CD4-positive, alpha-beta memory T cell (primary cell): ENCODE data around the gene TRIM8. TPM values are rescaled to one million over a fixed set of nuclear protein-coding genes. Genes with fewer than 3 reads are reported as not detected.
A peak's percentile ranks its signal among the peaks of the same experiment; 100 is the strongest.

Experiments
- CTCF ChIA-PET: fragments of 350-600 bp; sonication (Branson Sonifier 250); formaldehyde crosslinking; loops from one replicate; lab custom pipeline; 2021; ENCODE audit warnings: inconsistent platforms; ENCODE audit not compliant: partially characterized antibody; lab: Charles Lee
- POLR2A ChIA-PET: fragments of 350-600 bp; sonication (Branson Sonifier 250); formaldehyde crosslinking; loops from one replicate; lab custom pipeline; 2021; ENCODE audit not compliant: partially characterized antibody; lab: Charles Lee
- DNase-seq, 5 donors: peaks; one replicate each; pipeline versions ENCODE4 v3.0.0 to v3.0.0-alpha.2; 2020 to 2022; ENCODE audit warnings: mixed read lengths in 1 of 5
- H3K27ac ChIP-seq: one replicate; pipeline ENCODE4 v1.7.0; 2013; ENCODE audit warnings: low read depth, low read length
- H3K27me3 ChIP-seq: 2 replicates; pipeline ENCODE4 v1.7.0; 2013; ENCODE audit warnings: mild to moderate bottlenecking, low read length, moderate library complexity; ENCODE audit not compliant: insufficient read depth
- H3K36me3 ChIP-seq: 2 replicates; pipeline ENCODE4 v1.7.0; 2013; ENCODE audit warnings: mild to moderate bottlenecking, low read length, moderate library complexity; ENCODE audit not compliant: insufficient read depth
- H3K4me1 ChIP-seq: 2 replicates; pipeline ENCODE4 v1.7.0; 2013; ENCODE audit warnings: mild to moderate bottlenecking, low read length, moderate library complexity; ENCODE audit not compliant: insufficient read depth
- H3K4me3 ChIP-seq, 2 donors: one replicate each; pipeline ENCODE4 v1.7.0; 2013; ENCODE audit warnings: low read length in 2 of 2, mild to moderate bottlenecking in 1 of 2
- H3K9me3 ChIP-seq, 2 donors: one replicate each; pipeline ENCODE4 v1.7.0; 2013; ENCODE audit warnings: low read length in 2 of 2, control low read depth in 1 of 2; ENCODE audit not compliant: control insufficient read depth in 1 of 2
- H3K27ac Mint-ChIP-seq, 7 donors: one replicate each; pipeline ENCODE4 v1.8.0; 2020 to 2021; ENCODE audit warnings: mixed read lengths in 7 of 7, mild to moderate bottlenecking in 6 of 7, inconsistent platforms in 3 of 7, moderate library complexity in 3 of 7
- H3K27me3 Mint-ChIP-seq, 2 donors: one replicate each; pipeline ENCODE4 v1.8.0; 2020 to 2021; ENCODE audit warnings: mixed read lengths in 2 of 2
- H3K36me3 Mint-ChIP-seq, 2 donors: one replicate each; pipeline ENCODE4 v1.8.0; 2020 to 2021; ENCODE audit warnings: mixed read lengths in 2 of 2, inconsistent platforms in 1 of 2, mild to moderate bottlenecking in 1 of 2
- H3K4me1 Mint-ChIP-seq, 4 donors: one replicate each; pipeline ENCODE4 v1.8.0; 2020 to 2021; ENCODE audit warnings: mixed read lengths in 4 of 4, mild to moderate bottlenecking in 1 of 4
- H3K4me3 Mint-ChIP-seq, 8 donors: one replicate each; pipeline ENCODE4 v1.8.0; 2020 to 2021; ENCODE audit warnings: mixed read lengths in 8 of 8, mild to moderate bottlenecking in 7 of 8, moderate library complexity in 6 of 8, inconsistent platforms in 3 of 8
- H3K9me3 Mint-ChIP-seq, 8 donors: one replicate each; pipeline ENCODE4 v1.8.0; 2020 to 2021; ENCODE audit warnings: mixed read lengths in 8 of 8, mild to moderate bottlenecking in 5 of 8, inconsistent platforms in 3 of 8, moderate library complexity in 1 of 8
- intact Hi-C: fragments of 100-400 bp; cut with micrococcal nuclease; formaldehyde crosslinking; loops from one replicate; pipeline ENCODE4 v1.15.1; 2023
- polyA plus RNA-seq, 2 donors: library from polyadenylated mRNA; unstranded; fragments of 300-500 nt; fragmentation: Illumina TruSeq; gene quantifications; one replicate each; pipeline ENCODE4 v1.2.3, GENCODE V29; 2021
- total RNA-seq, 2 experiments: library from RNA; stranded (reverse); gene quantifications; one replicate each; pipeline ENCODE4 v1.2.3, GENCODE V29; 2021

TRIM8 gene
- total and polyA plus RNA-seq, 4 experiments from 2014 or later: 33.0 to 71.6 (median 62.4) TPM

- no peaks in the 10 kb centered on the region for H3K27me3 ChIP-seq
- H3K4me1 ChIP-seq: peaks cover 40% of the 10 kb centered on the region
- H3K9me3 Mint-ChIP-seq: no peaks in the 10 kb centered on the region
- H3K27ac ChIP-seq: no peak overlapping the region
- ChIA-PET POLR2A (interaction anchor here (0.6 to 13.6 kb wide), 4 partner anchors 14 to 113 kb away, joined by 3 to 431 read pairs (median 8); partner anchors contain the start of genes ARL3, SFXN2 and TRIM8), CTCF (interaction anchor here (1.1 to 4.4 kb wide), 5 partner anchors 8 to 57 kb away, joined by 6 to 39 read pairs (median 10); partner anchors contain the start of gene TRIM8)
- H3K27ac Mint-ChIP-seq: peak overlapping the region; percentile 30 to 90 (median 74)
- no peaks in the 10 kb centered on the region for H3K27me3 Mint-ChIP-seq
- H3K4me1 Mint-ChIP-seq: peaks cover 16 to 40% (median 21%) of the 10 kb centered on the region in 4 donors
- H3K4me3 Mint-ChIP-seq: peak overlapping the region in 2 of 8 donors; percentile 18 to 53
- intact Hi-C loops: no loop called here
- no peak for DNase-seq
- no peaks in the 10 kb centered on the region for H3K9me3 ChIP-seq
- H3K36me3 ChIP-seq: no peaks in the 10 kb centered on the region
- H3K36me3 Mint-ChIP-seq: no peaks in the 10 kb centered on the region
- H3K4me3 ChIP-seq: no peak overlapping the region
These were observed 24.2 kb downstream of the TRIM8 start for GRCh38 chr10:102668326-102669107.

- H3K9me3 ChIP-seq: no peaks in the 10 kb centered on the region
- Mint-ChIP-seq H3K27me3 (no peaks in the 10 kb centered on the region), H3K4me1 (peaks cover 23 to 49% (median 29%) of the 10 kb centered on the region in 4 donors), H3K9me3 (peaks cover 0 to 2% (median 0%) of the 10 kb centered on the region in 8 donors), H3K36me3 (no peaks in the 10 kb centered on the region), H3K27ac (peak overlapping the region in 5 of 7 donors; percentile 36 to 83 (median 42)), H3K4me3 (no peak overlapping the region)
- ChIA-PET POLR2A (interaction anchor here (2.1 to 13.6 kb wide), 3 partner anchors 15 to 44 kb away, joined by 9 to 431 read pairs (median 10); partner anchors contain the start of genes ARL3, SFXN2 and TRIM8), CTCF (interaction anchor here (1.1 to 4.4 kb wide), 14 partner anchors 9 to 58 kb away, joined by 3 to 39 read pairs (median 6); partner anchors contain the start of genes ARL3, SFXN2 and TRIM8)
- DNase-seq: no peak
- intact Hi-C loops: no loop called here
- no peaks in the 10 kb centered on the region for H3K36me3 ChIP-seq
- no peak overlapping the region for H3K27ac ChIP-seq
- peaks cover 49% of the 10 kb centered on the region for H3K4me1 ChIP-seq
- no peaks in the 10 kb centered on the region for H3K27me3 ChIP-seq
- H3K4me3 ChIP-seq: no peak overlapping the region
These were observed 25.2 kb downstream of the TRIM8 start for GRCh38 chr10:102669206-102670064.

GRCh38 chr10:102670065-102670670 is 25.9 kb downstream of the TRIM8 start:
- CTCF ChIA-PET: interaction anchor here (1.1 to 4.4 kb wide), 13 partner anchors 9 to 58 kb away, joined by 3 to 39 read pairs (median 7); partner anchors contain the start of genes ARL3, SFXN2 and TRIM8
- peak overlapping the region in 3 of 7 donors; percentile 17 to 73 (median 42) for H3K27ac Mint-ChIP-seq

GRCh38 chr10:102670871-102671434 is 26.7 kb downstream of the TRIM8 start:
- Mint-ChIP-seq H3K9me3 (peaks cover 0 to 2% (median 0%) of the 10 kb centered on the region in 8 donors), H3K27ac (peak overlapping the region in 4 of 7 donors; percentile 9 to 35 (median 27)), H3K4me1 (peaks cover 33 to 64% (median 43%) of the 10 kb centered on the region in 4 donors), H3K4me3 (no peak overlapping the region), H3K36me3 (no peaks in the 10 kb centered on the region), H3K27me3 (no peaks in the 10 kb centered on the region)
- ChIA-PET POLR2A (interaction anchor here (2.1 to 13.6 kb wide), 3 partner anchors 16 to 43 kb away, joined by 9 to 431 read pairs (median 10); partner anchors contain the start of genes ARL3, SFXN2 and TRIM8), CTCF (interaction anchor here (0.7 to 4.4 kb wide), 9 partner anchors 8 to 63 kb away, joined by 3 to 39 read pairs (median 9); partner anchors contain the start of genes ARL3, SFXN2 and TRIM8)
- H3K4me3 ChIP-seq: no peak overlapping the region
- no peak overlapping the region for H3K27ac ChIP-seq
- intact Hi-C loops: no loop called here
- DNase-seq: no peak
- no peaks in the 10 kb centered on the region for H3K9me3 ChIP-seq
- no peaks in the 10 kb centered on the region for H3K36me3 ChIP-seq
- no peaks in the 10 kb centered on the region for H3K27me3 ChIP-seq
- H3K4me1 ChIP-seq: peaks cover 64% of the 10 kb centered on the region

More at GRCh38 chr10:102670065-102670670, 25.9 kb downstream of the TRIM8 start:
- H3K4me1 ChIP-seq: peaks cover 56% of the 10 kb centered on the region
- Mint-ChIP-seq H3K9me3 (peaks cover 0 to 2% (median 0%) of the 10 kb centered on the region in 8 donors), H3K27me3 (no peaks in the 10 kb centered on the region), H3K4me1 (peaks cover 29 to 56% (median 36%) of the 10 kb centered on the region in 4 donors), H3K36me3 (no peaks in the 10 kb centered on the region), H3K4me3 (no peak overlapping the region)
- no peaks in the 10 kb centered on the region for H3K36me3 ChIP-seq
- H3K4me3 ChIP-seq: no peak overlapping the region
- H3K27ac ChIP-seq: no peak overlapping the region
- POLR2A ChIA-PET: interaction anchor here (2.1 to 13.6 kb wide), 3 partner anchors 16 to 44 kb away, joined by 9 to 431 read pairs (median 10); partner anchors contain the start of genes ARL3, SFXN2 and TRIM8
- intact Hi-C loops: no loop called here
- no peaks in the 10 kb centered on the region for H3K27me3 ChIP-seq
- DNase-seq: no peak
- H3K9me3 ChIP-seq: no peaks in the 10 kb centered on the region

GRCh38 chr10:102673236-102673818 is 29.0 kb downstream of the TRIM8 start:
- H3K36me3 ChIP-seq: no peaks in the 10 kb centered on the region
- intact Hi-C loops: no loop called here
- H3K36me3 Mint-ChIP-seq: no peaks in the 10 kb centered on the region
- H3K9me3 Mint-ChIP-seq: peaks cover 0 to 2% (median 0%) of the 10 kb centered on the region in 8 donors
- H3K27me3 ChIP-seq: no peaks in the 10 kb centered on the region
- ChIA-PET POLR2A (interaction anchor here (1.0 to 13.6 kb wide), 6 partner anchors 19 to 62 kb away, joined by 3 to 431 read pairs (median 18); partner anchors contain the start of genes ARL3, SFXN2 and TRIM8), CTCF (interaction anchor here (1.2 to 4.2 kb wide), 7 partner anchors 8 to 41 kb away, joined by 3 to 44 read pairs (median 7); partner anchors contain the start of genes ARL3, SFXN2 and TRIM8)
- H3K4me1 ChIP-seq: peaks cover 66% of the 10 kb centered on the region
- peak overlapping the region; percentile 57 for H3K27ac ChIP-seq
- DNase-seq: no peak
- H3K4me3 ChIP-seq: no peak overlapping the region
- H3K9me3 ChIP-seq: no peaks in the 10 kb centered on the region
- no peaks in the 10 kb centered on the region for H3K27me3 Mint-ChIP-seq
- H3K27ac Mint-ChIP-seq: peak overlapping the region; percentile 86 to 98 (median 94)
- peaks cover 28 to 76% (median 45%) of the 10 kb centered on the region in 4 donors for H3K4me1 Mint-ChIP-seq
- H3K4me3 Mint-ChIP-seq: peak overlapping the region; percentile 76 to 93 (median 82)
